Posterior cingulate gyrus (tissue), 11 donors: ENCODE results near the gene SETD2.
"Not testable (repeated sequence)": the region's sequence is repeated elsewhere in the genome, so short reads cannot be mapped to it uniquely, and the experiment has no call there.

Experiments
- DNase-seq, 10 donors: peaks; one replicate each; pipeline versions ENCODE4 v3.0.0 to v3.0.0-alpha.2; 2020 to 2021; ENCODE audit warnings: mixed read lengths in 3 of 10
- intact Hi-C: fragments of 100-400 bp; cut with DNase I; formaldehyde crosslinking; loops from one replicate; pipeline ENCODE4 v1.15.1; 2023

SETD2 gene

DNA sequence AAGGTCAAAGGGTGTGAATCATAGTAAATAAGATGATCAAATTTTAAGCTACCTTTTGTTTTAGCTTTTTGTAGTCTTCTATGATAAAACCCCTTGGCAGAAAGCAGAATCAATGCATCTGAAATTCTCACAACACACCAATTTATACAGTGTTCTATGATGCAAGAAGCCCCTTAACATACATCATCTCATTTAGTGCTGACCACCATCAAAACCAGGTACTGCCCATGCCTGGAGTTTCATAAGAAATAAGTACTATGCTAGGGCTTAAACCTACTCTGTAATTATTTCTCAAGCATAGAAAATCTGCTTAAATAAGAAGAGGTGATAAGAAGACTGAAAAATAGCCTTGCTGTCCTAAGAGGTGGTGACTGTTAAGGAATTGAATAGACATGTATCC is 116.8 kb downstream of the SETD2 start:
- intact Hi-C loops: no loop called here
- DNase-seq: no peak

DNA sequence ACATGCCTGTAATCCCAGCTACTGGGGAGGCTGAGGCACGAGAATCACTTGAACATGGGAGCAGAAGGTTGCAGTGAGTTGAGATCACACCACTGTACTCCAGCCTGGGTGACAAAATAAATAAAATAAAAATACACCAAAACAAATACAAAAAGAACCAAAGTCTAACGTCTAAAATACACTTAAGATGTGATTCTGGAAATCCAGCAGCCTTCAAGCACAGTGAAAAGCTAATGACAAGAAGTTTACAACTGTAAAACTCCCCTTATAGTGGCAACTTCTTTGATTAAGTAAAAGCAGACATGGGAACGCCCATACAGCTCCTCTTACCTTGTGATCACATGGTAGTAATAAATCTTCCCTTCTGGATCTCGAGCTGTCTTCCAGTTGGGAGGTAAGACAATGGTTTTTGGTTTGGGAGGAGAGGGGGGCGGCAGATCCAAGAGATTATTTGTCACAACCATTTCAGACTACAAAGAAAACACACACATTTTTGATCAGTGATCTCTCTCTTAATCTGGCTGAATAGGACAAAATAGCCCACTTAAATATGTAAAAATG is 121.6 kb downstream of the SETD2 start:
- DNase-seq: no peak
- intact Hi-C loops: no loop called here

DNA sequence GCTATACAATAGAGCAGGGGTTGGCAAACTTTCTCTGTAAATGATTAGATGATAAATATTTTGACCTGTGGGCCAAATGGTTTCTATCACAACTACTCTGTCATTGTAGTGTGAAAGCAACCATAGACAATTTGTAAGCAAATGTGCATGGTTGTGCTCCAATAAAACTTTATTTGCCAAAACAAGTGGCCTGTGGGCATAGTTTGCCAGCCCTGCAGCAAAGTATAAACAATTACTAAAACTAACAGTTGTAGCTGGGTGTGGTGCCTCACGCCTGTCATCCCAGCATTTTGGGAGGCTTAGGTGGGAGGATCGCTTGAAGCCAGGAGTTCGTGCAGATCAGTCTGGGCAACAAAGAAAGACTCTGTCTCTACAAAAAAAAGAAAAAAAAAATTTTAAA is 122.8 kb downstream of the SETD2 start:
- DNase-seq: no peak
- intact Hi-C loops: no loop called here

DNA sequence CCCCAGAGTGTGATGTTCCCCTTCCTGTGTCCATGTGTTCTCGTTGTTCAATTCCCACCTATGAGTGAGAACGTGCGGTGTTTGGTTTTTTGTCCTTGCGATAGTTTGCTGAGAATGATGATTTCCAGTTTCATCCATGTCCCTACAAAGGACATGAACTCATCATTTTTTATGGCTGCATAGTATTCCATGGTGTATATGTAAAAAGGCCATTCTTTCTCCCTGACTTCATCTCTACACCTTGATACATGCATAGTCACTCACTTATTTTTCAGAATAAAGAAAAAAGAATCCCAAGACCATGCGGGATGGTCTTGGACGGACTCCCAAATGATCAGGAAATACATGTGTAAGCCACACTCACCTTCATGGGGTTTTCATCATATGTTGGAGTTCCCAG is 126.6 kb downstream of the SETD2 start:
- intact Hi-C loops: not testable (repeated sequence)

DNA sequence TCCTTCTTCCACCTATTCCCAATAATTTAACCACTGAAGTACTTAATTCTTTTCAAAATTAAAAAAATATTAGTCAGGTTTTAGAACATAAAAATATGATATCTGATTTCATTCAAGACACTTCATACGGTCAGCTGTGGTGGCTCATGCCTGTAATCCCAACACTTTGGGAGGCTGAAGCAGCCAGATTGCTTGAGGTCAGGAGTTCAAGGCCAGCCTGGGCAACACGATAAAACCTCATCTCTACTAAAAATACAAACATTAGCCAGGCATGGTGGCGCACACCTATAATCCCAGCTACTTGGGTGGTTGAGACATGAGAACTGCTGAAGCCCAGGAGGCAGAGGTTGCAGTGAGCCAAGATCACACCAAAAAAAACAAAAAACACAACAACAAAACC is 127.8 kb downstream of the SETD2 start:
- no peak for DNase-seq
- intact Hi-C loops: no loop called here

More for the DNA sequence above, 126.6 kb downstream of the SETD2 start:
- not testable (repeated sequence) for DNase-seq

DNA sequence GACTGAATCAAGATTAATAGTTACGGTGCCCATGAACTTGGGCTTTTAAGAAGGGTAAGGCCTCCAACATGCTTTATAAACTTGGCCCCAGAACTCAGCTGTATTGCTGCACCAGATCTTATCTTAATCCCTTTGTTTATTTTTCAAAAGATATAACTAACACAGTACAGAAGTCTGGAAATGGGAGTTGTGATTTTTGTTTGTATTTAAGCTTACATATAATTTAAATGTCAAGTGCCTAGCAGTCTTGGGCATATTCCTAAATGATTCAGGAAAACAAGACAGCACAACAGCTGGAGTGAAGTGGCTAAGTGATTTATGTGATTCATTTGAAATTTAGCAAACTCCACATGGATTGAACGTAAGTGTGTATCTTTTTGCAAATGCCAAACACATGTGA is 128.3 kb downstream of the SETD2 start:
- no peak for DNase-seq
- intact Hi-C loops: no loop called here

DNA sequence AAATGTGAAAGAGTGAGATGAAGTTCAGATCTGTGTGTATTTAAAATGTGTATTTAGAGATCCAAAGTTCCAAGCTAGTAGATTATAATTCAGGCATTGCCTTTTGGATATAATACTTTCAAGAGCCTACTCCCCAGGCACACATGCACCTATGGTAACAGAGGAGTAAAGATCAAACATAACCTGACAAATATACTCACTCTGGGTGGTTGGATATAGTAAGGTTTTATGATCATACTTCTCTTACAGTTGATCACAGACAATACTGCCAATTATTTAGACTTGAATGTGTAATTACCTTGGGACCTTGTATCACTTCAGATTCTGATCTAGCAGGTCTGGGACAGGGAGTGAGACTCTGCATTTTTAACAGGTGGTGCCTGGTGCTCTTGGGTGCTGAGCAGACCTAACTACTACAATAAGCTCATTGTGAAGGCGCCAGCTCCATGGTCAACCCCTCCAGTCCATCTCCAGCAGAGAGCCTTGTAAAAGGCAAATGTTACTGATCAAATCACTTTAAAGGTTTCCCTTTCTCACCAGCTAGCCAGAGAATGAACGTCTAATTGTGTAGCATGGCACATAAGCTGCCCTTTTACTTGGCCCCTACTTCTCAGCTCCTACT is 128.9 kb downstream of the SETD2 start:
- intact Hi-C loops: no loop called here
- peak in 1 of 10 donors; percentile 30 for DNase-seq

DNA sequence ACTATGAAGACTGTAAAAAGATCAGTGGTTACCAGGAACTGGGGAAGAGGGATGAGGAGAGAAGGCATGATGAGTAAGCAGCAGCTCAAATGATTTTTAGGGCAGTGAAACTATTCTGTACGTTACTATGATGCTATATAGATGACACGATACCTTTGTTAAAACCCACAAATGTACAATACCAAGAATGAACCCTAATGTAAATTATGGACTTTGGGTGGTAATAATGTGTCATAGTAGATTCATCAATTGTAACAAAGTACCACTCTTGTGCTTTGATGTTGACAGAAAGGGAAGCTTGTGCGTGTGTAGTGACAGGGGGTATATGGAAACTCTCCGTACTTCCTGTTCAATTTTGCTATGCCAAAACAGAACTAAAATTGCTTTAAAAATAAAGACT is 132.9 kb downstream of the SETD2 start:
- intact Hi-C loops, DNase-seq: not testable (repeated sequence)

DNA sequence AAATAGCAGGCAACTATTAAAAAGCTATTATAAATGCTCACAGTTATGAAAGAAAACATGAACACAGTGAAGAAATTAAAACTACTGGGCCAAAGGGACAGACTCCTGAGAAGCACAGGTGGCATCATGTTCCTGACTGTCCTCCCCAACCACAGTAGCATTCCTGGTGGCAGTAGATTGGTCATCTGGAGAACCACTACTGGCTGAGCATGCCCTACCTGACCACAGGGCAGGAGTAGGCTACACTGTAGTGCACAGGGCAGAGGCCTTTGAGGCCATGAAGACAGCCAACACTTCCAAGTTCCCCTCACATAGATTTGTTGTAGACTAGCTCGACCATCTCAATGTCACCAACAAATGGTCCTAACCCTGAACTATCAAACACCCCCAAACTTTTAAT is 135.2 kb downstream of the SETD2 start:
- intact Hi-C loops: no loop called here
- DNase-seq: no peak

DNA sequence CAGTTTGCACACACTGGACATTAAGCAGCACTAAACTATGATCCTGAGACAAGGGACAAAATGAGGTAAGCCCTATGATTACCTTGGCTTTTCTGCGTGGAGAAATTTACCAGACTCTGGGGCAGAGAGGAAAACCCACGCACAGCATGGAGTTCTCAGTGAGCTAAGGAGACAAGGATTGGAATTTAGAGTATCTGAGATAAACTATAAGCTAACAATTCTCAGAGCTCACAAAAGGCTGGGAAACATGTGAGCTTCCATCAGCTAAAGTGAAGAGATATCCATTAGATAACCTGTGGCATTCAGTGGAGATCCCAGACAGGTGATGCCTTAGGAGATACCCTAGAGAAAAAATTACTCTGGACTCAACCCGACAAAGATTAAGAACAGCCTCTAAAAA is 135.8 kb downstream of the SETD2 start:
- intact Hi-C loops: no loop called here

DNA sequence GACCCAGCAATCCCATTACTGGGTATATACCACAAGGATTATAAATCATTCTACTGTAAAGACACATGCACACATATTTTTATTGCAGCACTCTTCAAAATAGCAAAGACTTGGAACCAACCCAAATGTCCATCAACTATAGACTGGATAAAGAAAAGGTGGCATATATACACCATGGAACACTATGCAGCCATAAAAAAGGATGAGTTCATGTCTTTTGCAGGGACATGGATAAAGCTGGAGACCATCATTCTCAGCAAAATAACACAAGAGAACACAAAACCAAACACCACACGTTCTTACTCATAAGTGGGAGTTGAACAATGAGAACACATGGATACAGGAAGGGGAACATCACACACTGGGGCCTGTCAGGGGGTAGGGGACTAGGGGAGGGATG is 137.5 kb downstream of the SETD2 start:
- intact Hi-C loops, DNase-seq: not testable (repeated sequence)

More for the DNA sequence above, 135.8 kb downstream of the SETD2 start:
- no peak for DNase-seq

DNA sequence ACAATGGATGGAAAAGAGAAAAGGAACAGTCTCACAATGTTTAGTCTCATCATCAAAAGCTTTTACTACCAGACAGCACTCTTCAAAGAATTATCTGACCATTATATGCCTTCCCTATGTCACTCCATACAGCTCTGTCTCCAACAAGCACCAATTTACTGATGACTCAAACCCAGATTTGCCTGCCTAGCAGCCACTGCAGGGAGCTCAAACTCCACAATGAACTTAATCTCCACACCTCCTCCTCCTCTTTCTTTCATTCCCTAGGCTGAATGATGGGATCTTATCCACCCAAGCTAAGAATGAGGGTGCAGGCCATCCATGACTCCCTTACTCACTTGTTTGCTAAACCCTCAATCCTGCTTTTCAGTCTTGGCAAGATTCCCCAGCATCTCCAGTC is 139.0 kb downstream of the SETD2 start:
- DNase-seq: peak in 1 of 10 donors; percentile 68
- intact Hi-C loops: no loop called here

DNA sequence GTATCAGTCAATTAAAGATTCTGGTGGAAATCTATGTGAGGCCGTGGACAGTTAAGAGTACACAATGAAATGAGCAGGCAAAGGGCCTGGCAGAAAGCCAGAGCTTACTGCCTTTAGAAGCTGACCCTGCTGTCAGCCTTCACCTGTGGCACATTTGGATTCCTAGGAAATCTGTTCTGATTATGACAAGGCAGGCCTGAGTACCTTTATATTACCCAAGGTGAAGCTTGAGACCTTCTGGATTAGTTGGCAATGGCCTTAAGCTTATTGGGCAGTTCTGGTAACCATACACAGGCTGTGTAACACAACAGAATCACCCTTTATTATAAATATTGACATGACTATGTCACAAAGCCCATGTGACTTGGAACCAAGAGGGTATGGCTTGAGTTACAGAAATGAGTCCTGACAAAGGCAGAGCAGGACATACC is 141.3 kb downstream of the SETD2 start:
- intact Hi-C loops: no loop called here
- DNase-seq: no peak

DNA sequence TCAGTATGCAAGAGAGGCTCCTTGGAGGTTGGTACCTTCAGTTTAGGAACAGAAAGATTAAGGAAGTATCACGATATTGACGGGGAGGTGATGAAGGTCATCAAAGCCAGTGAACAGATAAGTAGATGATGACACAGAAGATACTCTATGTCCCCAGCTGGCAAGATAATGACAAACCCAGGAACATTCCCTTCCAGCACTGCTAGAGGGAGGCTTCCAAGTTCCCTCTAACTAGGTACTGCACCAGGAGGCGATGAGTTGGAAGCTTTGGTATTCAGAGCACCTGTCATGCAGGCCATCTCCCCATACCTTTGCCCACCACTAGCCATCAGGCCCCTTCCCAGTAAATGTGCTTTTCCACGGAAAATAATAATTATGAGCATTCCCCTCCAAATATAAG is 143.6 kb downstream of the SETD2 start:
- intact Hi-C loops: no loop called here
- DNase-seq: no peak

DNA sequence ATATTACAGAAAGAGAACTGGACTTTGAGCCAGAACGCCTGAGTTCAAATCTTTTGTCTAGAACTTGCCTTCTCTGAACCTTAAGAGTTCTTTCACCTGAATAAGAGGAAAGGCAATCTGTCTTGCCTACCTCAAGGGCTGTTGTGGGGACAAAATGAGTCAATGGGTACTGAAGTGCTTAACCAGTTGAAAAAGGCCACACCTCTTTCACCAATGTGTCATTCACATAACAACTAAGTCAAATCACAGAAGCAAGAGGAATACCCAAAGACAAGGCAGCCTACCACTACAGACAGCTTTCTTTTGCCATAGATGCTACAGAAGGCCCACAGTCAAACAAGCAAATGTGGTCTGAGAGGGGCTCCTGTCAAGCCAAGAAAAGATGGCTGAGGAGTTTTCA is 144.7 kb downstream of the SETD2 start:
- DNase-seq: no peak
- intact Hi-C loops: loop anchor here (5.0 kb wide), 1 partner anchor 258 kb away; no protein-coding TSS in a partner anchor

DNA sequence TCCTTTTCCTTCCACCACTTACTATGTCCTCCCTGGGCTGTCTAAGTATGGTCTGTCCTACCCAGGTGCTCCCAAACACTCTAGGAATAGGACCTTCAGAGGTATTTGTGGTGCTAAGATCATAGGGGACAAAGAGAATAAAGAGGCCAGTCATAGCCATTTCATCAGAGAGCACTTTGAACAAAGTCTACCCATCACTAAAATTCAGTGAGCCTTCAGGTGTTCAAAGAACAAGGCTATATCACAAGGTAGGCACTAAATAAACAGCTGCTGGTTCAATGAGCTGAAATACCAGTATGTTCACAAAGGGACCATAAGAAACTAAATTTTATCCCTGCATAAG is 145.7 kb downstream of the SETD2 start:
- no peak for DNase-seq
- intact Hi-C loops: loop anchor here (5.0 kb wide), 1 partner anchor 259 kb away; no protein-coding TSS in a partner anchor

DNA sequence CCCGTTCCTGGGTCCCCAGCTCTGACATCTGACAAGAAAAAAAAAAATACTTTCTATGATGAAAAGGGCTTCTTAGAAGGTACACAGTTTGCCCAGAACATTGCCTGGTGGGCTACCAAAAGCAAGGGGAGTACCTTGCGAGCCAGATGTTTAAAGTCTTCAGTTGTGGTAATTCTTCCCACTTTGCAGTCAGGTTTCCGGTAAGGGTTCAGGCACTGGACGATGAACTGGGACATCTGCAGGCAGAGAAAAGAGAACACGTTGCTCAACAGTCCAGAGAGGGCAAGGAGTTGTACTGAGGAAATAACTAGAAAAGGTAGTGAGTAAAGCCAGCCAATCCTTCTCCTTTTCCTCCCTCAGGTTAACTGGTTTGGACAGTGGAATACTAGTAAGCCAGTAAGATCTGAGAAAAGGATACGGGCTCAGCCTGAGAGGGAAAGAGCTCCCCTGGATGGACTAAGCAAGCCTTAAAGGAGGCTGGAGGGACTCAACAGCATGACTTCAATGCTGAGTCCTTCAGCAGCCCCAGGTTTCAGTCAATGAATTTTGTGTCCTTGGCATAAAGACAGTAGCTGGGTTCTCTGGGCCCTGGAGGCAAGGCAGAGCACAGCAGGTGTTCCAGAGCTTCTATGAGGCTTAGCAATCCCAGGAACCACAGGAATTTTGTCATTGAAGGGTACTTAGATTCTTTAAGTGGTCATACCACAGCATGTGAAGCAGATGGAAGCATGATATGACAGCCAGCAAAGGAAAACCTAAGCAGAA is 146.2 kb downstream of the SETD2 start:
- intact Hi-C loops: loop anchor here (5.0 kb wide), 1 partner anchor 260 kb away; no protein-coding TSS in a partner anchor

DNA sequence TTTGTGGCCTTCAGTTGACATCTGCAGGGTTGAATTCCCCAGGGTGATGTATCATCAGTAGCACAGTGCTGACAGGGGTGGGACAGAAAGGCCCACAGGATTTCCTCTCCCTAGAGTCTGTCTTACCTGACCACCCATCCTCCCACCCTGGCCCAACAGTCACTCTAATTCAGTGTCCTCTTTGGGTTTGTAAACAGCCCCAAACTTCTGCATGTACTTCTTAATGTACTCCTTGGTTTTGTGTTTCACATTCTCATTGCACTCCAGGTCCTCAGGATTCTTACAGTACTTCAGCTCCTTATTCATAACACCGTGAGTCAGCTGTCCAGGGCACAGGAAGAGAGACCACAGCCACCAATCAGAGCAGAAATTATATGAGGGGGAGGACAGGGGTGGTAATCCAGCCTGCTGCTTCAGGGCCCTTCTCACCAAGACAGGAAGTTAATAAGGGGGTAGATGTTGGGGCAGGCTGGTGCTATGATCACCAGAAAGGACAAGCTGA is 146.9 kb downstream of the SETD2 start:
- no peak for DNase-seq
- intact Hi-C loops: loop anchor here (5.0 kb wide), 1 partner anchor 260 kb away; no protein-coding TSS in a partner anchor

More for the DNA sequence above, 146.2 kb downstream of the SETD2 start:
- DNase-seq: no peak

DNA sequence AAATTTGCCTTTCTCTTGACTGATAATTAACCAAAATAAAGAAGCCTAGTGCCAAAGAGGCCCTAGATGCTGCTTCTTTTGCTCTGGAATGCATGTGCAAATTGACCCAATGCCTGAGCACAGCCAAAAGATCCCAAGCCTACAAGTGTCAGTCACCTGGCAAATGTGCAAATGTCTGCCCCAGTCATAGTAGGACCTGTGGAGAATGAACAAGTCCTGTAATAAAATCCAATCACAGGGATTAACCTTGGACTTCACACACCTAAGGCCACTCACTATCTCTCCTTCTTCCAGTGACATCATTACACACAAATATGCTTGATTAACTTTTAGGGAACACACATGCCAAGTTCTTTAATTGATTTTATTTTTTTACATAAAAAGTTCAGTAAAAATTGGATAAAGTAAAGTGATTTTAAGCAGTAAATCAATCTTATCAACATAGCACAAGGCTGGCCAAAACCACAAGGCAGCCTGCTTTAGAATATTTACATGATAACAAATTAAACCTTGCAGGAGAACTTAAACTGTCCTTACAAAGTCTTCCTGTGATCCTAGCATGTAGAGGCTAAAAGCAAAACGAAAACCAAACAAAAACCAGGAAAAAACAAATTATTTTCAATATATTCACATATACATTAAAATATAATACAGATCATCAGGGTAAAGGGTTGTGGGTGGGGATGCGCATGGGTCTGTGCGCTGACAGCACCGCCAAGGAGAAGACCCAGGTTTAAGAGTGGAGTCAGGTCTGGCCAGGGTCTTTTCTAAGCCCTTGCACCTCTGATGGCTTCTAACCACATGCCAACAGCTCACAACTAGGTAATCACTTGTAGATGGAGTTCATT is 147.6 kb downstream of the SETD2 start:
- intact Hi-C loops: loop anchor here (5.0 kb wide), 1 partner anchor 261 kb away; no protein-coding TSS in a partner anchor
- no peak for DNase-seq

DNA sequence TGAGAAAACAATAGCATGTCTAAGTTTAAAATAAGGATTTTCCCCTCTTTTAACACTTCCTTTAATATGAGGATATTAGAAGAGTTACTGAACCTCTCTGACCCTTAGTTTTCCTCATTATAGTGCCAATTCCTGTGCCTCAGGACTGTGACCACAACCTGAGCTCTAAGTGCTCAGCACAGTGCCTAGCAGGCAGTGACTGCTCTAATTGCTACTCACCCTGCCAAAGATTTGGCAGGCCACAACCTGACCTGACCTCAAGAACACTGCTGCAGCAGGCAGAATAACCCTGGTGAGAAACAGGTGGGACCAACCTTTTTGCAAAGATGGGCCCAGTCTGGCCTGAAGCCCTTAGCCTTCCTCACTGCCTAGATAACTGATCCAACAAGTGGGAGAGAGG is 148.8 kb downstream of the SETD2 start:
- intact Hi-C loops: loop anchor here (5.0 kb wide), 1 partner anchor 262 kb away; no protein-coding TSS in a partner anchor
- DNase-seq: no peak
